DMS153 (cell line): Measurements from ENCODE around the gene TRIM45.
"Not testable (repeated sequence)": the region's sequence is repeated elsewhere in the genome, so short reads cannot be mapped to it uniquely, and the experiment has no call there.

Experiments
- DNase-seq: peaks from one replicate; lab custom pipeline; 2025; lab: John Stamatoyannopoulos, UW

TRIM45 gene

GRCh38 chr1:117130526-117130925, 9.0 kb upstream of the TRIM45 start:
- no peak for DNase-seq

- peak; percentile 22 for DNase-seq
These were observed 7.0 kb upstream of the TRIM45 start for GRCh38 chr1:117128323-117129079.

- DNase-seq = no peak
These were observed 6.2 kb upstream of the TRIM45 start for GRCh38 chr1:117127795-117128194.

- no peak for DNase-seq
These were observed 3.1 kb upstream of the TRIM45 start for GRCh38 chr1:117124661-117125060.

- DNase-seq = no peak
These were observed 1.7 kb upstream of the TRIM45 start for GRCh38 chr1:117123274-117123673.

GRCh38 chr1:117122330-117123025, 929 bp upstream of the TRIM45 start:
- DNase-seq = no peak

GRCh38 chr1:117120774-117121588, 568 bp downstream of the TRIM45 start:
- DNase-seq = no peak

- DNase-seq = not testable (repeated sequence)
These were observed 2.4 kb downstream of the TRIM45 start for GRCh38 chr1:117119144-117119543.

GRCh38 chr1:117118137-117118536, 3.4 kb downstream of the TRIM45 start:
- no peak for DNase-seq

- no peak for DNase-seq
These were observed 3.9 kb downstream of the TRIM45 start for GRCh38 chr1:117117697-117118096.

- DNase-seq = no peak
These were observed 4.8 kb downstream of the TRIM45 start for GRCh38 chr1:117116784-117117130.

GRCh38 chr1:117116090-117116783, 5.3 kb downstream of the TRIM45 start:
- DNase-seq = no peak

GRCh38 chr1:117114877-117115276, 6.7 kb downstream of the TRIM45 start:
- no peak for DNase-seq

GRCh38 chr1:117113199-117113598, 8.3 kb downstream of the TRIM45 start:
- DNase-seq = no peak

- no peak for DNase-seq
These were observed 9.4 kb downstream of the TRIM45 start for GRCh38 chr1:117112047-117112717.

GRCh38 chr1:117110774-117111173, 10.8 kb downstream of the TRIM45 start:
- DNase-seq = no peak

GRCh38 chr1:117107364-117107763, 14.2 kb downstream of the TRIM45 start:
- DNase-seq = no peak

- DNase-seq = no peak
These were observed 15.1 kb downstream of the TRIM45 start for GRCh38 chr1:117106478-117106877.

- no peak for DNase-seq
These were observed 15.8 kb downstream of the TRIM45 start for GRCh38 chr1:117105722-117106121.

GRCh38 chr1:117104986-117105385, 16.6 kb downstream of the TRIM45 start:
- DNase-seq = no peak

GRCh38 chr1:117101858-117102257, 19.7 kb downstream of the TRIM45 start:
- DNase-seq = not testable (repeated sequence)

GRCh38 chr1:117101334-117101733, 20.2 kb downstream of the TRIM45 start:
- no peak for DNase-seq
